K562 (cell line): ENCODE results near the gene SNCB. TPM values are rescaled to one million over a fixed set of nuclear protein-coding genes. Genes with fewer than 3 reads are reported as not detected.
A peak's percentile ranks its signal among the peaks of the same experiment; 100 is the strongest.

ENCODE experiments used
- ATAC-seq: fragments of 200-7000 bp; cut with Tn5 transposase; 3 replicates; pipeline ENCODE4 v1.9.1; 2020; ENCODE audit warnings: moderate library complexity
- BruUV-seq: library from RNA; stranded (reverse); fragments of 400-500 nt; replicated peaks from 2 replicates; lab custom pipeline; 2021; lab: Mats Ljungman, UMichigan
- CTCF ChIA-PET: fragments of 300-600 bp; formaldehyde crosslinking; extraction: SDS; loops from one replicate; lab custom pipeline; 2021; ENCODE audit warnings: low intra/inter-chr PET ratio; lab: Yijun Ruan, JAX
- POLR2A ChIA-PET: fragments of 300-600, 350-650 bp; sonication (Branson Sonifier 250); formaldehyde crosslinking; extraction: SDS; loops from one replicate; lab custom pipeline; 2021; ENCODE audit warnings: antibody characterized with exemption, inconsistent platforms; lab: Yijun Ruan, JAX
- DNase-seq, 4 experiments: peaks; one replicate each; pipeline versions ENCODE4 v3.0.0 to v3.0.0-alpha.2; 2011 to 2018; ENCODE audit warnings: low spot score in 3 of 4, mixed read lengths in 3 of 4; ENCODE audit errors: extremely low read depth in 1 of 4
- FAIRE-seq: peaks from 2 replicates; lab custom pipeline; 2011; peaks lifted over from hg19 to GRCh38; lab: Jason Lieb, UNC
- H2AFZ ChIP-seq: 2 replicates; pipeline ENCODE4 v1.6.0; 2011; ENCODE audit warnings: low read depth, low read length, control low read depth, inconsistent platforms
- H3K27ac ChIP-seq: fragments of 200-600 bp; 3 replicates; pipeline ENCODE4 v1.8.0; 2011; ENCODE audit warnings: low read depth, mild to moderate bottlenecking, control low read depth, inconsistent platforms, low read length, moderate library complexity, mixed read lengths; ENCODE audit errors: extremely low read depth
- H3K27me3 ChIP-seq, 2 experiments: fragments of 300-600 bp in 1 of 2; 2 replicates in 1 of 2; 3 replicates in 1 of 2; pipeline versions ENCODE4 v1.6.0 to v1.8.0; 2011; ENCODE audit warnings: inconsistent platforms in 2 of 2, low read length in 2 of 2, mild to moderate bottlenecking in 1 of 2, mixed read lengths in 1 of 2, moderate library complexity in 1 of 2; ENCODE audit not compliant: control insufficient read depth in 2 of 2, insufficient read depth in 2 of 2
- H3K36me3 ChIP-seq: fragments of 300-600 bp; 3 replicates; pipeline ENCODE4 v1.8.0; 2011; ENCODE audit warnings: mild to moderate bottlenecking, low read length, inconsistent platforms; ENCODE audit not compliant: control insufficient read depth, insufficient read depth
- H3K4me1 ChIP-seq, 2 experiments: fragments of 200-600 bp in 1 of 2; replicated peaks in 1 of 2; 2 replicates in 1 of 2; 3 replicates in 1 of 2; pipeline versions ENCODE4 v1.5.1 to v1.8.0; 2011; ENCODE audit warnings: inconsistent platforms in 2 of 2, low read length in 2 of 2, mild to moderate bottlenecking in 1 of 2, mixed read lengths in 1 of 2, moderate library complexity in 1 of 2; ENCODE audit not compliant: control insufficient read depth in 2 of 2, insufficient read depth in 2 of 2
- H3K4me2 ChIP-seq: 2 replicates; pipeline ENCODE4 v1.6.1; 2011; ENCODE audit warnings: low read length, control low read depth, inconsistent platforms, mixed read lengths; ENCODE audit not compliant: insufficient read depth
- H3K4me3 ChIP-seq: fragments of 200-600 bp; sonication (generic), shearing (Covaris generic); 2 replicates; pipeline ENCODE4 v1.5.1; 2016; ENCODE audit warnings: control low read depth, inconsistent platforms
- H3K79me2 ChIP-seq: fragments of 200-600 bp; 3 replicates; pipeline ENCODE4 v1.8.0; 2011; ENCODE audit warnings: low read length, inconsistent platforms; ENCODE audit not compliant: control insufficient read depth, insufficient read depth
- H3K9ac ChIP-seq, 2 experiments: 2 replicates each; pipeline versions ENCODE4 v1.6.0 to v1.6.1; 2011; ENCODE audit warnings: low read depth in 2 of 2, low read length in 2 of 2, control low read depth in 1 of 2, inconsistent platforms in 1 of 2, mild to moderate bottlenecking in 1 of 2, mixed read lengths in 1 of 2; ENCODE audit not compliant: insufficient read depth in 1 of 2
- H3K9me1 ChIP-seq: one replicate; pipeline ENCODE4 v1.6.0; 2011; ENCODE audit warnings: inconsistent platforms, mild to moderate bottlenecking, low read length, moderate library complexity; ENCODE audit not compliant: control insufficient read depth, insufficient read depth
- H3K9me3 ChIP-seq: replicated peaks from 2 replicates; pipeline ENCODE4 v1.5.1; 2011; ENCODE audit warnings: low read depth, low read length, inconsistent platforms; ENCODE audit not compliant: control insufficient read depth, insufficient read depth
- H4K20me1 ChIP-seq: replicated peaks from 2 replicates; pipeline ENCODE4 v1.6.1; 2011; ENCODE audit warnings: low read length, inconsistent platforms, mixed read lengths; ENCODE audit not compliant: control insufficient read depth, insufficient read depth
- BCL6 ChIP-seq: fragments of 250-450 bp; sonication (Bioruptor Pico); IDR thresholded peaks from 2 replicates; pipeline ENCODE4 v1.4.0; 2020
- BHLHE40 ChIP-seq: IDR thresholded peaks from 2 replicates; pipeline ENCODE4 v1.6.1; 2011; ENCODE audit warnings: low read length, improper control_type of control experiment
- ELF2 ChIP-seq: fragments of 250-450 bp; sonication (Bioruptor Pico); IDR thresholded peaks from 2 replicates; pipeline ENCODE4 v1.5.0; 2021; ENCODE audit warnings: mild to moderate bottlenecking
- HIVEP1 ChIP-seq: fragments of 250-450 bp; sonication (Bioruptor Pico); IDR thresholded peaks from 2 replicates; pipeline ENCODE4 v1.4.0; 2020; ENCODE audit warnings: mild to moderate bottlenecking
- KDM5B ChIP-seq: fragments of 200-600 bp; sonication (generic); IDR thresholded peaks from 2 replicates; pipeline ENCODE4 v1.6.1; 2012; ENCODE audit warnings: low read depth, mild to moderate bottlenecking, moderate library complexity, low read length, control low read depth, inconsistent platforms; ENCODE audit not compliant: insufficient replicate concordance
- KLF16 ChIP-seq: IDR thresholded peaks from 2 replicates; pipeline ENCODE4 v1.6.1; 2016; ENCODE audit warnings: antibody characterized with exemption
- MAZ ChIP-seq, 2 experiments: fragments of 450-650 bp in 1 of 2; sonication (generic) in 1 of 2; formaldehyde crosslinking; IDR thresholded peaks in 1 of 2; conservative IDR thresholded peaks in 1 of 2; 2 replicates each; pipeline versions ENCODE4 v1.4.0 to v1.5.0; 2020; ENCODE audit warnings: mild to moderate bottlenecking in 1 of 2, missing genetic modification reagents in 1 of 2
- NFE2L1 ChIP-seq: fragments of 450-650 bp; IDR thresholded peaks from 2 replicates; pipeline ENCODE4 v1.6.1; 2016; ENCODE audit warnings: missing genetic modification characterization, low read depth, mild to moderate bottlenecking, missing compliant biosample characterization, moderate library complexity, borderline replicate concordance
- NFIX ChIP-seq: fragments of 250-450 bp; sonication (Bioruptor Pico); IDR thresholded peaks from 2 replicates; pipeline ENCODE4 v1.4.0; 2020; ENCODE audit warnings: low read depth, mild to moderate bottlenecking, moderate library complexity
- RBM17 ChIP-seq: fragments of 200-400 bp; formaldehyde crosslinking; IDR thresholded peaks from 2 replicates; pipeline ENCODE4 v1.6.1; 2017; ENCODE audit warnings: low read depth, mild to moderate bottlenecking, low read length, borderline replicate concordance
- SLC30A9 ChIP-seq: fragments of 250-450 bp; sonication (Bioruptor Pico); IDR thresholded peaks from 2 replicates; pipeline ENCODE4 v1.8.0; 2022; ENCODE audit warnings: mild to moderate bottlenecking, moderate library complexity
- ZBTB8A ChIP-seq: fragments of 450-650 bp; IDR thresholded peaks from 2 replicates; pipeline ENCODE4 v1.6.1; 2018; ENCODE audit warnings: mild to moderate bottlenecking, moderate library complexity; ENCODE audit not compliant: partially characterized antibody
- ZC3H11A ChIP-seq: IDR thresholded peaks from 2 replicates; pipeline ENCODE4 v1.6.1; 2012; ENCODE audit warnings: low read depth, low read length, improper control_type of control experiment
- ZFX ChIP-seq: sonication (generic); formaldehyde crosslinking; IDR thresholded peaks from 2 replicates; pipeline ENCODE4 v1.8.0; 2022; ENCODE audit warnings: mild to moderate bottlenecking, missing genetic modification reagents, moderate library complexity
- ZNF184 ChIP-seq: sonication (generic); formaldehyde crosslinking; IDR thresholded peaks from 2 replicates; pipeline ENCODE4 v1.5.0; 2020; ENCODE audit warnings: missing genetic modification reagents
- ZNF551 ChIP-seq: fragments of 250-450 bp; sonication (Bioruptor Pico); IDR thresholded peaks from 2 replicates; pipeline ENCODE4 v1.5.0; 2021; ENCODE audit warnings: mild to moderate bottlenecking, moderate library complexity
- ZNF589 ChIP-seq: fragments of 200-800 bp; sonication (Bioruptor generic); IDR thresholded peaks from 2 replicates; pipeline ENCODE4 v1.6.1; 2016; ENCODE audit warnings: low read depth, missing genetic modification characterization, missing compliant biosample characterization
- WGBS: fragments of 100-300 bp; shearing (Covaris generic); methylation state at CpG from one replicate; pipeline ENCODE4 v1.1.6; 2016; ENCODE audit warnings: low coverage, mixed read lengths; ENCODE audit not compliant: insufficient coverage; ENCODE audit errors: missing lambda C conversion rate; 5-methylcytosine and 5-hydroxymethylcytosine counted together
- in situ Hi-C: fragments of 300-500 bp; cut with MboI; formaldehyde crosslinking; loops from 4 replicates; pipeline ENCODE4 v1.15.0; 2018; ENCODE audit warnings: inconsistent platforms, mixed read lengths
- intact Hi-C: fragments of 100-400 bp; cut with micrococcal nuclease; formaldehyde crosslinking; loops from 2 replicates; pipeline ENCODE4 v1.14.2; 2022
- polyA plus RNA-seq, 8 experiments: library from polyadenylated mRNA; depleted of rRNA in 4 of 8; stranded (reverse) in 5 of 8; unstranded in 3 of 8; fragments of >200 nt; fragmentation: Nextera tagmentation in 2 of 8; fragmentation: Illumina TruSeq in 1 of 8; extraction: Ambion mirVana in 2 of 8; extraction: Trizol in 1 of 8; gene quantifications; 2 replicates each; pipeline versions ENCODE4 v1.2.1 to v1.2.3, GENCODE V29; 2011 to 2014; ENCODE audit warnings: inconsistent platforms in 1 of 8, missing spikeins in 1 of 8
- total RNA-seq, 7 experiments: library from RNA; depleted of rRNA in 6 of 7; stranded (reverse); fragments of >200 nt in 6 of 7; fragmentation: Illumina TruSeq in 2 of 7; extraction: Trizol in 2 of 7; gene quantifications; 2 replicates each; pipeline versions ENCODE4 v1.2.1 to v1.2.3, GENCODE V29; 2011 to 2021; ENCODE audit warnings: low replicate concordance in 1 of 7
- TF ChIP-seq, protein P1 (sequence below): fragments of 450-650 bp; IDR thresholded peaks from 2 replicates; pipeline ENCODE4 v1.7.0; 2016; ENCODE audit warnings: borderline replicate concordance
- TF ChIP-seq, protein P2 (sequence below): fragments of 450-650 bp; IDR thresholded peaks from 2 replicates; pipeline ENCODE4 v1.6.1; 2016; ENCODE audit warnings: missing biosample characterization, missing genetic modification characterization

The SNCB gene
- total and polyA plus RNA-seq, 9 of the 15 experiments (the other 6 are each of a cell fraction or from before 2014, with no cell fraction given) = not detected

DNA sequence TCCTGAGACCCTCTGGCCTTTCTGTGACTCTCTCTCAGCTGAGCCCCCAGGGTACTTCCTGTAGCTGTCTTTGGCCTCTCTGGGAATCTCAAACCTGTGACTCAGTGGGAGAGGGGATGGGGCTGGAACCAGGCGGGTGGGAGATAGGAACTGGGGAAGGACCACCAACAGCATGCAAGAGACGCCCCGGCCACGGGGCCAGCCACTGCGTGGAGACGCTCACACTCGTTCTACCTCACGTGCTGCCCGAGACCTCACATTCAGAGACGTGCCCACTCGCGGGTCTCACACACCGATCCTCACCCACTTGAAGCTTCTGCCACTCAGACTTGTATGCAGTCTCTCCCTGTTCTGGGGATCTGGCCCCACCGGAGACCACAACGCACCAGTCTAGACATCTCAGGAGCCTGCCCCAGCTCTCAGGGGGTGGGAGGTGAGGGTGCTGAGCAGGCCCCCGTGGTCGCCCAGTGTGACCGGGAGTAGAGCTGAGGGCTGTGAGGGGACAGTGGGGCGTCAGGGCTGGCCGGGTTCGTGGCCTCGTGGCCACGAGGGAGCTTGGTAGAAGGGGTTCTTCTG, 34.2 kb downstream of the SNCB start:
- FAIRE-seq (no peak), DNase-seq (no peak), ATAC-seq (no peak)
- H4K20me1 ChIP-seq = no peaks in the 10 kb centered on the region; the same call in 1 of the 2 replicates
- BruUV-seq = no TSS peak
- H3K79me2 ChIP-seq = no peaks in the 10 kb centered on the region
- TF ChIP-seq KDM5B (no peak), MAZ (CRISPR knock-in tag; conservative IDR thresholded peaks at IDR 0.05 in 1 of 2, IDR thresholded peaks at IDR 0.05 in 1 of 2) (no peak), HIVEP1 (CRISPR knock-in tag) (no peak), RBM17 (no peak), ELF2 (no peak), ZNF551 (CRISPR knock-in tag) (no peak), ZNF184 (no peak), ZC3H11A (no peak), KLF16 (no peak), SLC30A9 (CRISPR knock-in tag) (no peak), ZBTB8A (no peak), NFE2L1 (no peak), BHLHE40 (no peak), NFIX (CRISPR knock-in tag) (no peak), ZFX (CRISPR knock-in tag) (no peak), BCL6 (no peak), ZNF589 (CRISPR knock-in tag) (no peak)
- TF ChIP-seq, protein P1, sequence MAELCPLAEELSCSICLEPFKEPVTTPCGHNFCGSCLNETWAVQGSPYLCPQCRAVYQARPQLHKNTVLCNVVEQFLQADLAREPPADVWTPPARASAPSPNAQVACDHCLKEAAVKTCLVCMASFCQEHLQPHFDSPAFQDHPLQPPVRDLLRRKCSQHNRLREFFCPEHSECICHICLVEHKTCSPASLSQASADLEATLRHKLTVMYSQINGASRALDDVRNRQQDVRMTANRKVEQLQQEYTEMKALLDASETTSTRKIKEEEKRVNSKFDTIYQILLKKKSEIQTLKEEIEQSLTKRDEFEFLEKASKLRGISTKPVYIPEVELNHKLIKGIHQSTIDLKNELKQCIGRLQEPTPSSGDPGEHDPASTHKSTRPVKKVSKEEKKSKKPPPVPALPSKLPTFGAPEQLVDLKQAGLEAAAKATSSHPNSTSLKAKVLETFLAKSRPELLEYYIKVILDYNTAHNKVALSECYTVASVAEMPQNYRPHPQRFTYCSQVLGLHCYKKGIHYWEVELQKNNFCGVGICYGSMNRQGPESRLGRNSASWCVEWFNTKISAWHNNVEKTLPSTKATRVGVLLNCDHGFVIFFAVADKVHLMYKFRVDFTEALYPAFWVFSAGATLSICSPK = no peak
- TF ChIP-seq, protein P2, sequence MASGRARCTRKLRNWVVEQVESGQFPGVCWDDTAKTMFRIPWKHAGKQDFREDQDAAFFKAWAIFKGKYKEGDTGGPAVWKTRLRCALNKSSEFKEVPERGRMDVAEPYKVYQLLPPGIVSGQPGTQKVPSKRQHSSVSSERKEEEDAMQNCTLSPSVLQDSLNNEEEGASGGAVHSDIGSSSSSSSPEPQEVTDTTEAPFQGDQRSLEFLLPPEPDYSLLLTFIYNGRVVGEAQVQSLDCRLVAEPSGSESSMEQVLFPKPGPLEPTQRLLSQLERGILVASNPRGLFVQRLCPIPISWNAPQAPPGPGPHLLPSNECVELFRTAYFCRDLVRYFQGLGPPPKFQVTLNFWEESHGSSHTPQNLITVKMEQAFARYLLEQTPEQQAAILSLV = no peak
- H2AFZ ChIP-seq = no peak overlapping the region
- H3K4me3 ChIP-seq = no peak overlapping the region
- H3K36me3 ChIP-seq = peaks cover 10% of the 10 kb centered on the region; the same call in 1 of the 3 replicates
- intact Hi-C loops (no loop called here), in situ Hi-C loops (loop anchor here (25.0 kb wide), 1 partner anchor 859 kb away; no protein-coding TSS in a partner anchor)
- ChIA-PET CTCF (no interaction called here), POLR2A (interaction anchor here (0.7 to 1.0 kb wide), 3 partner anchors 12 to 21 kb away, joined by 3 read pairs; no protein-coding TSS in a partner anchor)
- H3K27me3 ChIP-seq = no peaks in the 10 kb centered on the region; a peak in 1 of 5 replicates
- H3K27ac ChIP-seq = no peak overlapping the region
- H3K4me1 ChIP-seq = peaks cover 0 to 15% of the 10 kb centered on the region in 2 experiments; a peak in 1 of 5 replicates
- H3K9me1 ChIP-seq = no peaks in the 10 kb centered on the region
- 78% methylated on average over 19 of the region's 23 CpGs for WGBS
- peak overlapping the region in 1 of 2 experiments; percentile 52; a peak in 1 of 4 replicates for H3K9ac ChIP-seq
- no peaks in the 10 kb centered on the region for H3K9me3 ChIP-seq
- no peak overlapping the region for H3K4me2 ChIP-seq
